Mesodermal cell (in vitro differentiated cells): ENCODE results near the gene RRP36.
"Not testable (repeated sequence)": the region's sequence is repeated elsewhere in the genome, so short reads cannot be mapped to it uniquely, and the experiment has no call there.

Experiments
- H3K27ac ChIP-seq: 2 replicates; pipeline ENCODE4 v1.7.0; 2013; ENCODE audit warnings: mild to moderate bottlenecking, low read depth, low read length, moderate library complexity; ENCODE audit not compliant: severe bottlenecking
- H3K36me3 ChIP-seq: 2 replicates; pipeline ENCODE4 v1.7.1; 2013; ENCODE audit warnings: mild to moderate bottlenecking, low read length, moderate library complexity; ENCODE audit not compliant: control insufficient read depth, insufficient read depth
- H3K4me1 ChIP-seq: one replicate; pipeline ENCODE4 v1.7.1; 2013; ENCODE audit warnings: mild to moderate bottlenecking, low read length; ENCODE audit not compliant: insufficient read depth, control insufficient read depth, poor library complexity, severe bottlenecking
- H3K4me3 ChIP-seq: 2 replicates; pipeline ENCODE4 v1.7.0; 2013; ENCODE audit warnings: low read length, control low read depth, mild to moderate bottlenecking; ENCODE audit not compliant: insufficient read depth, poor library complexity, severe bottlenecking; ENCODE audit errors: extremely low read depth
- H3K9me3 ChIP-seq: 2 replicates; pipeline ENCODE4 v1.7.1; 2013; ENCODE audit warnings: mild to moderate bottlenecking, low read length, moderate library complexity; ENCODE audit not compliant: control insufficient read depth
- WGBS, 2 experiments: methylation state at CpG; one replicate each; pipeline ENCODE4 v1.1.5; 2013; ENCODE audit warnings: missing lambda C conversion rate in 2 of 2; ENCODE audit not compliant: insufficient coverage in 2 of 2; 5-methylcytosine and 5-hydroxymethylcytosine counted together

The RRP36 gene

DNA sequence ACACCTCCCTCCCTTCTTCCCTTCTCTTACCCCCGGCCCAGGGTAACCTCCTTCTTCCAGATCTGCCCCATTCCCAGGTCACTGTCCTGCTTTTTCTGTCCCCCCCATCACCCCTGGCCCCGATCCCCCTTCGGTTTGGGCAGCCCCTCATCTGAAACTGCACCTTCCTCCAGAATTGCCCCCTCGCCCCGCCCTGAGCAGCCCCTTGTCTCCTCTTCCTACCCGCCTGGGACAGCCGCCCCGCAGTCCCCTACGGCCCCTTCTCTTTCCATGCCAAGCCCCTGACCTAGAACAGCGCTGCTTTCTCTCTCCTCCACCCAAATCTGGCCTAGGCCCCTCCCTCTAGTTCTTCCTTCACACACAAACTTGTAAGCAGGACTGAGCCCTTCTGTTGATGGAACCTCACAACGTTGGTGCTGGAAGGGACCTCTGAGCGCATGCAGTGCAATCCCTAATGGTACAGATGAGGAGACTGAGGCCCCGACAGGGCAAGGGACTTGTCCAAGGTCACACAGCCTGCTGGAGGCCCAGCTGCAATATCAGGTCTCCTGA lies 36.4 kb upstream of the RRP36 start:
- Histone ChIP-seq H3K36me3 (peaks cover 36% of the 10 kb centered on the region), H3K4me1 (peaks cover 4% of the 10 kb centered on the region), H3K4me3 (peak overlapping the region; percentile 86), H3K27ac (peak overlapping the region; percentile 57), H3K9me3 (no peaks in the 10 kb centered on the region)
- 21 to 27% methylated on average over 10 to 11 of the region's 13 CpGs for WGBS, 2 experiments

DNA sequence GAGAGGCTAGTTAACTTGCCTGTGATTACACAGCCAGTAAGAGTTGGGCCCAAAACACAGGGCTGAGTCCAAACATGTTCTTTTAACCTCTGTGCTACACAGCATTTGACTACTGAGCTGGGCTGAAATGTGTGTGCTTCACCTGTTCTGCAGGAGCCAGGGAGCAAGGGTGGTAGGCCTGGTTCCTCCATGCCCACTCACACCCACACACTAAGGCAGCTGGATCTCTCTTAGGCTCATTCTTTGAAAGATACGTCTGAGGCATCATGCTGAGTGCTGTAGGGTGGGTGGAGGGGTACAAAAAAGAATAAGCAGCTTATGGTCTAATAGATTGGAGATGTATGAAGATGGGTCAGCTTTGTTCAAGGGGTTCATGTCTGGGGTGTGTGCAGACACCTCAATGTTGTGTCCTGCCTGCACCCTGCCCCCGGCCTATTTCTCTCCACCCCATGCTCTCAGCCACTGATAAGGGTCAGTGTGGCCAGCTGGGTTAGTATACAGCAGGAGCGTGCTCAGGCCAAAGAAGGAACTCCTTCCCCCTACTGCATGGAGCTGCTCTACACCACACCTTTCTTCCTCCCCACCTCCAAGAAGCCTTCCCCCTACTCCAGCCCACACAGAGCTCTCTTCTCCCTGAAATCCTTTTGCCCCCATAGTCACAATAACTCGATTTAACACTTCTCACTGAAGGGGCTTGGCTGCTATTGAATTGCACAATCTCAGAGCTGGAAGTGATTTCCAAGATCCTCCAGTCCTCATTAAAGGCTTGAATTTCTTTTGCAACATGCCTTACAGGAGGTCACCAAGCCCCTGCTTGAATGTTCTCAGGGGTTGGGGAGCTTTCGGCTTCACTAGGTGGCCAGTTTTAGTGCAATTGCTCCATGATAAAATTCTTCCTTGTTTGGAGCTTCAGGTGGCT lies 33.6 kb upstream of the RRP36 start:
- WGBS, 2 experiments = 92 to 93% methylated on average over 2 to 4 of the region's 5 CpGs
- Histone ChIP-seq H3K4me1 (peaks cover 3% of the 10 kb centered on the region), H3K36me3 (peaks cover 62% of the 10 kb centered on the region), H3K9me3 (no peaks in the 10 kb centered on the region), H3K4me3 (no peak overlapping the region), H3K27ac (no peak overlapping the region)

DNA sequence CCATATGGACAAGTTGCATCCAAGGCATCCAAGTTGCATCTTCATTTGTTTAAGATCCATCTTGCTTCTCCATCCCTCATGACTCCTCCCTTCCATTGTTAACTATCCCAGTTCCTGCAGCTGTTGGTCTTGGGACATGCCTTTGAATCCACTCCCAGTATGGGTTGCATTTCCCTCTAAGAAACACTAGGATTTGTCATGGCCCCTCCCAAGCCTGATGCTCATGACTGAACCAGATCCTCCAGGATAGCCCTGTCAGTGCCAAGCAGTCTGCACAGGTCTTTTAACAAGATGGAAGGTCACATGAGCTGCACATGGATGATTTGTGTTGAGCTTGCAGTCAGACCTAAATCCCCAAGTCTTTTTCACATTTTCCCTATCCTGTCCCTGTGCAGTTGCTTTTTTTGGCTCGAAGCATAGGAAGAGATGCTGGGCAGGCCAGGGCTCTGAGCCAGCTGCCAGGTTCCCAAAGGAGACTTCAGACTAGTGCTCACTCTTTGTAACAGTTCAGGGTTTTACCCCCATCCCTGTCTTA lies 32.9 kb upstream of the RRP36 start:
- H3K9me3 ChIP-seq = no peaks in the 10 kb centered on the region
- WGBS, 2 experiments = 83 to 86% methylated on average over 1 of the region's 1 CpG
- H3K4me1 ChIP-seq = peaks cover 3% of the 10 kb centered on the region
- H3K36me3 ChIP-seq = peaks cover 62% of the 10 kb centered on the region
- H3K4me3 ChIP-seq = no peak overlapping the region
- no peak overlapping the region for H3K27ac ChIP-seq

DNA sequence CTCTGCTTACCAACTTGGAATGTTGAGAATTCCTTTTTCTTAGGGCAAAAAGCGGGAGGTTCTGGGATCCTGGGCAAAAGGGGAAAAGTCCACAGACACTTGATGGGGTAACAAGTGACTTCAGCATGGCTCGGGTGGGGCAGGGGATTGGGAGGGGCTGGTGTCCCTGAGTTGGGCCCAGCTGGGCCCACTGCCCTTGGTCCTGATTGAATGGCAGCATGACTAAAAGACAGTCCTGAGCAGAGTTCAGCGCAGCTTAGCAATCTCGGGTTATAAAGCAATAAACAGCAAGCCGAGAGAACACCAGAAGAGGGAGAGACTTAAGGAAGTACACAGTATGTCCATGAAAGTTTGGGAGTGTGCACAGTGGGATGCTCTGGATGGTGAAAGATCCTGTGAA lies 31.5 kb upstream of the RRP36 start:
- no peak overlapping the region for H3K4me3 ChIP-seq
- H3K4me1 ChIP-seq = peaks cover 3% of the 10 kb centered on the region
- no peak overlapping the region for H3K27ac ChIP-seq
- 90 to 100% methylated on average over 4 to 5 of the region's 5 CpGs for WGBS, 2 experiments
- peaks cover 62% of the 10 kb centered on the region for H3K36me3 ChIP-seq
- H3K9me3 ChIP-seq = no peaks in the 10 kb centered on the region

DNA sequence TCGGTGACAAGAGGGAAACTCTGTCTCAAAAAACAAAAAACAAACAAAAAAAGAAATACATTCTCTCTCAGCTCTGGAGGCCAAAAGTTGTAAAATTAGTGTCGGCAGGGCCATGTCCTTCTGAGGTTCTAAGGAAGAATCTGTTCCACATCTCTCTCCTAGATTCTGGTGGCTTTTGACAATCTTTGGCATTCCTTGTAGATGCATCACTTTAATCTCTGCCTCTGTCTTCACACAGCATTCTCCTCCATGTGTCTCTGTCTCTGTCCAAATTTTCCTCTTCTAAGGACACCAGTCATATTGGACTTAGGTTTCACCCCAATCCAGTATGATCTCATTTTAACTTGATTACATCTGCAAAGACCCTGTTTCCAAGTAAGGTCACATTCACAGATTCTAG lies 28.0 kb upstream of the RRP36 start:
- no peaks in the 10 kb centered on the region for H3K4me1 ChIP-seq
- no peak overlapping the region for H3K27ac ChIP-seq
- no peak overlapping the region for H3K4me3 ChIP-seq
- WGBS, 2 experiments = 91 to 92% methylated on average over 1 to 2 of the region's 2 CpGs
- no peaks in the 10 kb centered on the region for H3K9me3 ChIP-seq
- H3K36me3 ChIP-seq = peaks cover 40% of the 10 kb centered on the region

DNA sequence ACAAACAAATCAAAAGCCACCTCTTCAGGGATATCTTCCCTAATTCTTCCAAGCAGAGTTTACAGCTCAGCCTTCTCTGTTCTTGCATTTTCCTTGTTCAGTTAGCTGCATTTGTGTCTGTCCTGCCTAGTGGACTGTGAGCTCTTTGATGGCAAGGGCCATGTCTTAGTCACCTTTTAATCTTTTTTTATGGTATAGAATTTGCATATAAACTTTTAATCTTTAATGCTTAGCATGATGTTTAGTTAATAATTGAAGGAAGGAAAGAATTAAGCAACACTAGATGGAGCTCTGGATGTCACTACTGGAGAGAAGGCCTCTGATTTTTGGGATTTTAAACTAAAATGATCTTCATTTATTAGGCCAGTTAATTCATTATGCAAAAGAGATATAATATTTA lies 24.9 kb upstream of the RRP36 start:
- H3K4me3 ChIP-seq = no peak overlapping the region
- H3K36me3 ChIP-seq = peaks cover 23% of the 10 kb centered on the region
- no peaks in the 10 kb centered on the region for H3K9me3 ChIP-seq
- H3K4me1 ChIP-seq = no peaks in the 10 kb centered on the region
- H3K27ac ChIP-seq = no peak overlapping the region

DNA sequence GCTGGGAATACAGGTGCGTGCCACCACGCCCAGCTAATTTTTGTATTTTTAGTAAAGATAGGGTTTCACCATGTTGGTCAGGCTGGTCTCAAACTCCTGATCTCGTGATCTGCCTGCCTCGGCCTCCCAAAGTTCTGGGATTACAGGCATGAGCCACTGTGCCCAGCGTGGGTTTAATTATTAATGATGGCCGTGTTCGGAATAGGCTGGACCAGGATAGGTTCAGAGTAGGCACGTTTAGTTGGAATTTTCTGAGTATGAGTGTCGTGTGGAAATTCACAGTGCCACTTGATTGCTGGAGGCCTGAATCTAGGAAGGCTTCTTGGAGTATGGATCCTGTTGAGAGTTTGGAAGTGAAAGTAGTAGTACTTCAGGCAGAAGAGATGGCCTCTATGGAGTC lies 23.2 kb upstream of the RRP36 start:
- H3K4me1 ChIP-seq, H3K27ac ChIP-seq, H3K9me3 ChIP-seq, H3K4me3 ChIP-seq: not testable (repeated sequence)
- WGBS, 2 experiments = 92 to 95% methylated on average over 7 to 8 of the region's 9 CpGs
- peaks cover 11% of the 10 kb centered on the region for H3K36me3 ChIP-seq

DNA sequence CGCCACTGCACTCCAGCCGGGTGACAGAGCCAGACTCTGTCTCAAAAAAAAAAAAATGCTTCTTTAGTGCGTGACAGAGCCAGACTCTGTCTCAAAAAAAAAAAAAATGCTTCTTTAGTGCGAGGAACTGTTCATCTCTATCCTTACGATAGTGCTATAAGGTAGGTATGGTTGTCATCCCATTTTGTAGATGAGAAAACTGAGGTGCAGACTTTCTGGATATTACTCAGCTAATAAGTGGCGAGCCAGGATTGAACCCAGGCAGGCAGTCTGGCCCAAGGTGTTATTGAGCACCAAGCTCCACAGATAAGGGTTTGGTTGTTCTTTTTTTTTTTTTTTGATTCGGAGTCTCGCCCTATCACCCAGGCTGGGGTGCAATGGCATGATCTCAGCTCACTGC lies 19.6 kb upstream of the RRP36 start:
- Histone ChIP-seq H3K36me3 (peaks cover 33% of the 10 kb centered on the region), H3K9me3 (no peaks in the 10 kb centered on the region), H3K4me1 (no peaks in the 10 kb centered on the region), H3K4me3 (no peak overlapping the region), H3K27ac (no peak overlapping the region)
- 97 to 99% methylated on average over 5 to 8 of the region's 8 CpGs for WGBS, 2 experiments

DNA sequence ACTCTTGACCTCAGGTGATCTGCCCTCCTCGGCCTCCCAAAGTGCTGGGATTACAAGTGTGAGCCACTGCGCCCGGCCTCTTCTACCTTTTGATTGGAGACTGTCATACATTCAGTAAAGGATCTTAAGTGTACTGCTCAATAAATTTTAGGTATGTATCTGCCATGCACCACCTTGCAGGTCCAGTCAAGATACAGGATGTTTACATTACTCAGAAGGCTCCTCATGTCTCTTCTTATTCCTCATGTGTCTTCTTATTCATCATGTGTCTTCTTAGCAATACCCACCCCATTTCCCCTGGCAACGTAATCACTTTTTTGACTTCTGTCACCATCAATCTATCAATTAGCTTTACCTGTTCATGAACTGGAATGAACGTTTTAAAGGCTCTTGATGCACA lies 15.6 kb upstream of the RRP36 start:
- Histone ChIP-seq H3K4me1 (no peaks in the 10 kb centered on the region), H3K9me3 (no peaks in the 10 kb centered on the region), H3K4me3 (no peak overlapping the region), H3K36me3 (peaks cover 60% of the 10 kb centered on the region), H3K27ac (no peak overlapping the region)
- WGBS, 2 experiments = 86 to 100% methylated on average over 3 to 5 of the region's 5 CpGs

DNA sequence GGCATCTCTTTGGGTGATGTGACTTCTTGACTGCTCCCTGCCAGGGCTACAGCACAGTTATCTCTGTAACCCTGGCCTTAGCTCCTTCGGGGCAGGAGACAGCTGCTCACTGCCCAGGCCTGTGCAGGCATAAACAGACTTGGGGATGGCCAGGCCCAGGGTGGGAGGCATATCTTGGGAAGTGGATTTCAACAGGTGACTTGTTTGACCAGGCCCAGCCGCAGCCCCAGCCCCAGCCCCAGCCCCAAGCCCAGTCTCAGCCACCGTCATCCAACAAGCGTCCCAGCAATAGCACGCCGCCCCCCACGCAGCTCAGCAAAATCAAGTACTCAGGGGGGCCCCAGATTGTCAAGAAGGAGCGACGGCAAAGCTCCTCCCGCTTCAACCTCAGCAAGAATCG lies 15.2 kb upstream of the RRP36 start:
- 95 to 98% methylated on average over 10 of the region's 11 CpGs for WGBS, 2 experiments
- H3K9me3 ChIP-seq = no peaks in the 10 kb centered on the region
- H3K36me3 ChIP-seq = peaks cover 64% of the 10 kb centered on the region
- H3K27ac ChIP-seq = no peak overlapping the region
- no peaks in the 10 kb centered on the region for H3K4me1 ChIP-seq
- no peak overlapping the region for H3K4me3 ChIP-seq

DNA sequence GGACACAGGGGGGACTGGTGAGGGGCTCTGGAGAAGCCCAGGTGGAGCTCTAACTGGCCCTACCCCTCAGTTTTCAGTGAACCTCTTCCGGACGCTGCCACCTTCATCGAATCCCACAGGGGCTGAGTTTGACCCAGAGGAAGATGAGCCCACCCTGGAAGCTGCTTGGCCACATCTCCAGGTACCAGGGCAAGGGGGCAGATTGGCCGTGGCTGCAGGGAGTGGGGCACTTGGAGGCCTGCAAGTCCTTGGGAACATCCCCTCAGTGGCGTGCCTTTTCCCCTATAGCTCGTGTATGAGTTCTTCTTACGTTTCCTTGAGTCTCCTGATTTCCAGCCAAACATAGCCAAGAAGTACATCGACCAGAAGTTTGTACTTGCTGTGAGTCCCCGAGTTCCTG lies 14.3 kb upstream of the RRP36 start:
- peaks cover under 1% of the 10 kb centered on the region for H3K4me1 ChIP-seq
- H3K9me3 ChIP-seq = no peaks in the 10 kb centered on the region
- H3K27ac ChIP-seq = no peak overlapping the region
- no peak overlapping the region for H3K4me3 ChIP-seq
- WGBS, 2 experiments = 94 to 96% methylated on average over 9 of the region's 9 CpGs
- peaks cover 73% of the 10 kb centered on the region for H3K36me3 ChIP-seq
